Kidney epithelial cell (primary cell): ENCODE measurements around the gene DDX56. TPM values are rescaled to one million over a fixed set of nuclear protein-coding genes. Genes with fewer than 3 reads are reported as not detected.

Source experiments
- DNase-seq: peaks from one replicate; pipeline ENCODE4 v3.0.0-alpha.2; 2010; ENCODE audit warnings: low read depth
- H3K27me3 ChIP-seq: 2 replicates; pipeline ENCODE4 v1.6.0; 2011; ENCODE audit warnings: low read length; ENCODE audit not compliant: control insufficient read depth, insufficient read depth
- H3K36me3 ChIP-seq: 2 replicates; pipeline ENCODE4 v1.5.1; 2011; ENCODE audit warnings: low read length; ENCODE audit not compliant: control insufficient read depth, insufficient read depth
- H3K4me3 ChIP-seq: 2 replicates; pipeline ENCODE4 v1.5.1; 2011; ENCODE audit warnings: low read depth, mild to moderate bottlenecking, control low read depth, low read length
- CTCF ChIP-seq: IDR thresholded peaks from 2 replicates; pipeline ENCODE4 v1.5.1; 2011; ENCODE audit warnings: mild to moderate bottlenecking, moderate library complexity, low read length, control low read depth, inconsistent platforms; ENCODE audit not compliant: insufficient read depth, poor library complexity, severe bottlenecking
- total RNA-seq: library from RNA; depleted of rRNA; stranded (reverse); fragments of >200 nt; gene quantifications from 2 replicates; pipeline ENCODE4 v1.2.3, GENCODE V29; 2015

The DDX56 gene
- total RNA-seq, 1 donor from 2014 or later: 67.9 TPM

DNA sequence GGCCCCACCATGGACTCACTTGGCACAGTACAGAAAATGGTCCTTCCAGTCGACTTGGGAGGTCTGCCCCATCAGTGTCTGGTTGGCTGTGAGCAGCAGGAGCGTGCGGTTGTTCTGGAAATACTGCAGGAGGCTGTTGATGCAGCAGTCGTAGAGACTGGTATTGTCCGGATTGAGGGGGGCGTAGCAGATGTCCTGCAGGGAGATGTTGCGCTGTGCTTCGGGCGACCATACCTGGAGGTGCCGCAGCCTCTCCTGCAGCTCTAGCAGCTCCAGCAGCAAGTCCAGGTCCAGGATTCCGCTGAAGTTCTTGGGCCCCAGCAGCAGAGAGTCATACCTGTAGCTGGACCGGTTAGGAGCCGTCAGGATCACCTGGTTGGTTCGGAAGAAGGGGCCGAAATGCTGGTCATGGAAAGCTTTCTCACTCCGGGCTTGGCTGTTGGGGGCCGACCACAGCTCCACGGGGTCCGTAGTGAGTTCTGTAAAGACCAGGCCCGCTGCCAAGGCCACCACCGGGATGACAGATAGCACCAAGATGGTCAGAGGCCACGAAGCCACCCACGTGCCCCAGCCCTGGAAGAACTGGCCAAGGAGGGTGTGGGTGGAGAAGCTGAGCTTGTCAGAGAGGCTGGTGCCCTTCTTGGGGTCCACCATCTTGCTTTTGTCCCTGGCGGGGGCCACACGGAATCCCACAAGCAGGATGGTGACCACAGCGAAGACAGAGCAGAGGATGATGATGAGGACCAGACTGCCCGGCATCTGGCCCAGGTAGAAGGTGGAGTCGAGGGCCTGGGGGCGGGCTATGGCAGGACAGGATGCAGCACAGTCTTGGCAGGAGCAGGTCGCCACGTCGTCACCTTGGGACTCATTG is 34.7 kb downstream of the DDX56 start:
- Histone ChIP-seq H3K4me3 (no peak overlapping the region), H3K27me3 (no peaks in the 10 kb centered on the region), H3K36me3 (no peaks in the 10 kb centered on the region)
- DNase-seq: no peak
- no peak for TF ChIP-seq CTCF

DNA sequence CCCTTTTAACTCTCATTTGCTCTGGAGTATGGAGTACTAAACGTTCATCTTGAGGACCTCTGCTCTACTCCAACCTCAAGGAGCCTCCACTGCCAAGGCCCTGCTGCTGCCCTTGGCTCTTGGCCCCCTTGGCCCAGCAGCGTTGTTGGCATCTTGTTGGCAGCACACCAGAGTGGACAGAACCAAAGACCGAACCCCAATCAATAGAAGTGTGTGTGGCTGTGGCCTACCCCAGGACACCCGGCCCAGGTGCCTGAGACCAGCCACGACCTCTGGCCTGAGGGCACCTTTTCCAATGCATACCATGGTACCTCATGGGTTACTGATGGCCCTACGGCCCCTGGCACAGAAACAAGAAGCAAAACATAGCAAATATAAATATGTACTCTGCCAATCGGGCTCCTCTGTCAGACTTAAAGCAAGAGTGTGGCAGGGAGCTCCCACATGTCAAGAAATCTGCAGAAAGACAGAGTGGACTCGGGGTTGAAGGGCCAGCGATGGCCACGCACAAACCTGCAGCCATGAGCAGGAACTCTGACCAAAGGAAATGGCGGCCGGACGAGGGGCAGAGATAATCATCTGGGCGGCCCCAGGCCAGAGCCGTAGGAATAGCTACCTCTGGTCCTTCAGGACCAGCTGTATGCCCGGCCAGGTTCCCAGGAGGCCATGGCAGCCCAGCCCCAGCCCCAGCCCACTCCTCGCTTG is 35.5 kb downstream of the DDX56 start:
- H3K36me3 ChIP-seq: no peaks in the 10 kb centered on the region
- no peak overlapping the region for H3K4me3 ChIP-seq
- H3K27me3 ChIP-seq: no peaks in the 10 kb centered on the region
- TF ChIP-seq CTCF: no peak
- DNase-seq: no peak

- DNase-seq: no peak
- no peak for TF ChIP-seq CTCF
- no peaks in the 10 kb centered on the region for H3K27me3 ChIP-seq
Measured at GRCh38 chr7:44537442-44537841, 36.3 kb downstream of the DDX56 start.

DNA sequence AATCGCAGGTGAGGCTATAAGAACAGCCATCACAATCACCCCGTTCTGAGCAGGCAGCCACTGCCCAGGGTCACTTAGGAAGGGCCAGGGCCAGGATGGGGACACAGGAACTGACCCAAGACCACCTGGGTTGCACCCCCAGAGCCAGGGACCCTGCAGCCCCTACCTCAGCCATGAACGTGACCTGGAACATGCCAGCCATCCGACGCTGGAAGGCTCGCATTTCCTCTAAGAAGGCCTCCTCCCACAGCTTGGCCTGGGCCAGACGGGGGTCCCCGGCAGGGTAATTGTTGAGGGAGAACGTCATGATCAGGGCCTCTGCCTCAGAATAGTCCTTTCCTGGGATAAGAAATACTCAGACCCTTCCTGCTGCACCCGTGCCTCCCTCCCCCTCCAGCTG is 37.6 kb downstream of the DDX56 start:
- Histone ChIP-seq H3K36me3 (no peaks in the 10 kb centered on the region), H3K4me3 (no peak overlapping the region), H3K27me3 (no peaks in the 10 kb centered on the region)
- no peak for TF ChIP-seq CTCF
- no peak for DNase-seq

More at GRCh38 chr7:44537442-44537841, 36.3 kb downstream of the DDX56 start:
- no peak overlapping the region for H3K4me3 ChIP-seq
- H3K36me3 ChIP-seq: no peaks in the 10 kb centered on the region

GRCh38 chr7:44535348-44536064 is 38.2 kb downstream of the DDX56 start:
- no peak for TF ChIP-seq CTCF
- H3K4me3 ChIP-seq: no peak overlapping the region
- no peak for DNase-seq
- no peaks in the 10 kb centered on the region for H3K27me3 ChIP-seq
- no peaks in the 10 kb centered on the region for H3K36me3 ChIP-seq
